HepG2 (cell line): ENCODE data around the gene MPC2.

ENCODE experiments used
- IRF9 ChIP-seq: sonication (generic); formaldehyde crosslinking; IDR thresholded peaks from 2 replicates; pipeline ENCODE4 v1.8.0; 2022; ENCODE audit warnings: missing genetic modification reagents, mild to moderate bottlenecking, borderline replicate concordance
- MXI1 ChIP-seq: IDR thresholded peaks from 3 replicates; pipeline ENCODE4 v1.6.1; 2012; ENCODE audit warnings: low read depth, low read length, inconsistent platforms, borderline replicate concordance
- POLR2AphosphoS5 ChIP-seq: IDR thresholded peaks from 2 replicates; pipeline ENCODE4 v1.6.1; 2012; ENCODE audit warnings: low read depth, low read length

DNA sequence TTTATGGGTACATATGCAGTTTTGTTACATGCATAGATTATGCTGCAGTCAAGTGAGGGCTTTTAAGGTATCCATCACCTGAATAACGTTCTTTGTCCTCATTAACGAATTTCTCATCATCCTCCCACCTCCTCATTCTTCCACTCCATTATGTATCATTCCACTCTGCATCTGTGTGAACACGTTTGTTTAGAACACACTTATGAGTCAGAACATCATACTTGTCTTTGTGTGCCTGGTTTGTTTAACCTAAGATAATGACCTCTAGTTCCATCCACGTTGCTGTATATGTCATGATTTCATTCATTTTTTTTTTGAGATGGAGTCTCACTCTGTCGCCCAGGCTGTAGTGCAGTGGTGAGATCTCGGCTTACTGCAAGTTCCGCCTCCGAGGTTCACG lies 6.7 kb upstream of the MPC2 start:
- TF ChIP-seq IRF9 (CRISPR knock-in tag) = no peak
- no peak for TF ChIP-seq POLR2AphosphoS5
- no peak for TF ChIP-seq MXI1
